ENCODE data around the gene AMELY.

AMELY gene, protein sequence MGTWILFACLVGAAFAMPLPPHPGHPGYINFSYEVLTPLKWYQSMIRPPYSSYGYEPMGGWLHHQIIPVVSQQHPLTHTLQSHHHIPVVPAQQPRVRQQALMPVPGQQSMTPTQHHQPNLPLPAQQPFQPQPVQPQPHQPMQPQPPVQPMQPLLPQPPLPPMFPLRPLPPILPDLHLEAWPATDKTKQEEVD

DNA sequence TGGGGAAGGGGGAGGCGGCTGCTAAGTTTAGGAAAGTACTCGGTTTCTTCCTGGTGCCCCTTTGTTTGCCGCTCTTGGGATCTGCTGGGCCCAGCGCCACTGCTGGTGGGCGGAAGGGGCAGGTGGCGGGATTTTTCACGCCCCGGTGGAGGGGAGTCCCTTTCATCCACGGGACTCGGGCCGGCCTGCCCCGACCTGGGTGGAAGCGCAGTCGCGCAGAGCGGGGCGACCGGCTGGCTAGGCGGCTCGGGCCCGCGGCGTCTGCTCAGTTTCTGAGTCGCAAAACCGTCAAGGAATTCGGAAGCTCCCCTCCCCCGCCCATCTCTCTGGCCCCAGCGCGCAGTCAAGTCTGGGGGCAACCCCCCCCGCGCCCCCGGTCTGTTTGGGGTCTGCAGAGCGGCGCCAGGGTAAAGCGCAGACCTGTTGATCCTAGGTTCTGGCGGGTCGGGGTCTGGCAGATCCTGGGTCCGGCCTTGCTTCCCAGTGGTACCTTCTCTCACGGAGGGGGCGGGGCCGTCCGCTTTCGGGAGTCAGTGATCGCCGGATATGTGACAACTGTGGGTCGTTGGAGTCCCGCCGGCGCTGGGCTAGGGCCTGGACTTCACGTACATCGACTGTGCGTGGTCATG lies at the start of gene AMELY:
Gene AMELY (minus strand): TSS at position 500 of the 629 bp plus-strand sequence. CDS start 39,144 bp downstream, outside the sequence.
- Mint-ChIP-seq H3K27me3 (ENCODE audit: low read depth, poor library complexity) (no peaks in the 10 kb centered on the region), H3K4me3 (no peak within 1 kb of the TSS), H3K27ac (no peak within 1 kb of the TSS), H3K9me3 (no peaks in the 10 kb centered on the region), H3K36me3 (ENCODE audit: low read depth) (no peaks in the 10 kb centered on the region), H3K4me1 (no peaks in the 10 kb centered on the region)
- TF ChIP-seq, protein P1, sequence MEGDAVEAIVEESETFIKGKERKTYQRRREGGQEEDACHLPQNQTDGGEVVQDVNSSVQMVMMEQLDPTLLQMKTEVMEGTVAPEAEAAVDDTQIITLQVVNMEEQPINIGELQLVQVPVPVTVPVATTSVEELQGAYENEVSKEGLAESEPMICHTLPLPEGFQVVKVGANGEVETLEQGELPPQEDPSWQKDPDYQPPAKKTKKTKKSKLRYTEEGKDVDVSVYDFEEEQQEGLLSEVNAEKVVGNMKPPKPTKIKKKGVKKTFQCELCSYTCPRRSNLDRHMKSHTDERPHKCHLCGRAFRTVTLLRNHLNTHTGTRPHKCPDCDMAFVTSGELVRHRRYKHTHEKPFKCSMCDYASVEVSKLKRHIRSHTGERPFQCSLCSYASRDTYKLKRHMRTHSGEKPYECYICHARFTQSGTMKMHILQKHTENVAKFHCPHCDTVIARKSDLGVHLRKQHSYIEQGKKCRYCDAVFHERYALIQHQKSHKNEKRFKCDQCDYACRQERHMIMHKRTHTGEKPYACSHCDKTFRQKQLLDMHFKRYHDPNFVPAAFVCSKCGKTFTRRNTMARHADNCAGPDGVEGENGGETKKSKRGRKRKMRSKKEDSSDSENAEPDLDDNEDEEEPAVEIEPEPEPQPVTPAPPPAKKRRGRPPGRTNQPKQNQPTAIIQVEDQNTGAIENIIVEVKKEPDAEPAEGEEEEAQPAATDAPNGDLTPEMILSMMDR (IDR thresholded peaks at IDR 0.05): no peak
- DNase-seq: no peak

DNA sequence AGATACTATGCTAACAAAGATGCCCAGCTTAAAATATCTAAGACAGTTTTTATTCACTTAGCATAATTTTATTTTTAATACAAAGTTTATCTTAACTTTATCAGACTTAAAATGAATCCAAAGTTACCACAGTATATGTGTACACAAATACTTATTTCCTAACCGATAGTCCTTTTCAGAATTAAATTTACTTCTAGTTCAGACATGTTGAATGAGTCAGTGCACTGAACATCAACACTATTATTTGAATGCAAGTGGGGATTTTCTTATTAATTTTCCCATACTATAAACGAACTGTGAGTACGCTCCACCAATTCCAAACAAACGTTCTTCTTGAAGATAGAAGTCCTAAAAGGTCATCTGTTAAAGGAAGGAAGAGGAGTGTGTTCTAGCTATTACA lies 38.4 kb upstream of the AMELY start:
- H3K9me3 Mint-ChIP-seq: no peaks in the 10 kb centered on the region
- no peak overlapping the region for H3K4me3 Mint-ChIP-seq
- H3K4me1 Mint-ChIP-seq: no peaks in the 10 kb centered on the region
- no peaks in the 10 kb centered on the region for H3K36me3 Mint-ChIP-seq (ENCODE audit: low read depth)
- DNase-seq: no peak
- H3K27ac Mint-ChIP-seq: no peak overlapping the region
- no peaks in the 10 kb centered on the region for H3K27me3 Mint-ChIP-seq (ENCODE audit: low read depth, poor library complexity)
- TF ChIP-seq, protein P1 (IDR thresholded peaks at IDR 0.05): no peak

DNA sequence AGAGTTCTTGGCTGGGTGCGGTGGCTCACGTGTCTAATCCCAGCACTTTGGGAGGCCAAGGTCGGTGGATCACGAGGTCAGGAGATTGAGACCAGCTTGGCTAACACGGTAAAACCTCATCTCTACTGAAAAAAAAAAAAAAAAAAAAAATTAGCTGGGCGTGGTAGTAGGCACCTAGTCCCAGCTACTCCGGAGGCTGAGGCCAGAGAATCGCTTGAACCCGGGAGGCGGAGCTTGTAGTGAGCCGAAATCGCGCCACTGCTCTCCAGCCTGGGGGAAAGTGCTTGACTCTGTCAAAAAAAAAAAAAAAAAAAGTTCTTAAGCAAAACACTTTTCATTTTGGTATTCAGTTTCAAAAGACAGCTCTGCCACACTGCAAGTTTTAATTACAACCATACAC lies 36.8 kb upstream of the AMELY start:
- no peak overlapping the region for H3K4me3 Mint-ChIP-seq
- no peaks in the 10 kb centered on the region for H3K4me1 Mint-ChIP-seq
- H3K27me3 Mint-ChIP-seq (ENCODE audit: low read depth, poor library complexity): no peaks in the 10 kb centered on the region
- no peaks in the 10 kb centered on the region for H3K9me3 Mint-ChIP-seq
- no peaks in the 10 kb centered on the region for H3K36me3 Mint-ChIP-seq (ENCODE audit: low read depth)
- no peak for DNase-seq
- TF ChIP-seq, protein P1 (IDR thresholded peaks at IDR 0.05): no peak
- H3K27ac Mint-ChIP-seq: no peak overlapping the region

DNA sequence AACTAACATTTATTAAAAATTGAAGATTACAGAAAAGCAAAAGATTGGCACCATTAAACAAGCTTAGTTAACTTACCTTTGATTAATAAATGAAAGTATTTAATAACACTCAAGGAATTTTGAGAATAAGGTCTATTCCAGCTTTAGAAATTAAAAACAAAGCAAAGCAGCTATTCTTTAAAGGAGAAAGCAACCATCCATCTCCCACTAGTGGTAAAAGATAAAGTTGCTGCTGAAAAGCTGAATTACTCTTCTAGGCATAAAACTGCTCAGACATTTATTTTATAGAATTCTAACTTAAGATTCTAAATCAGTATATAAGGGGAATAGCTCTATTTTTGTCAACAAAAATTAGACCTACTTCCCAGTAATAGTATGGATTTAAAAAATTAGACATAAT lies 36.1 kb upstream of the AMELY start:
- Mint-ChIP-seq H3K27ac (no peak overlapping the region), H3K9me3 (no peaks in the 10 kb centered on the region), H3K4me1 (no peaks in the 10 kb centered on the region), H3K4me3 (no peak overlapping the region), H3K27me3 (ENCODE audit: low read depth, poor library complexity) (no peaks in the 10 kb centered on the region), H3K36me3 (ENCODE audit: low read depth) (no peaks in the 10 kb centered on the region)
- TF ChIP-seq, protein P1 (IDR thresholded peaks at IDR 0.05): no peak
- no peak for DNase-seq

DNA sequence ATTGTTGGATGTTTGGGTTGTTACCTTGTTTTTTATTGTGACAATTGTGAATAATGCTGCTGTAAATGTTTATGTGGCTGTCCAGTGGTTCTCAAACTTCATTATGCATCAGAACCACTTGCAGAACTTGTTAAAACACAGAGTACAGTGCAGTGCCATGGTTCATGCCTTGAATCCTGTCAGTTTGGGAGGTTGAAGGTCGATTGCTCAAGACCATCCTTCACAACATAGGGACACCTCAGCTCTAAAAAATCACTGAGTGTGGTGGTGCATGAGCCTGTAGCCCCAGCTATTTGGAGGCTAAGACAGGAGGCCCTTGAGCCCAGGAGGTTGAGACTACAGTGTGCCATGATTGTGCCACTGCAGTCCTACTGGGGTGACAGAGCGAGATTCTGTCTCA lies 23.9 kb upstream of the AMELY start:
- no peaks in the 10 kb centered on the region for H3K27me3 Mint-ChIP-seq (ENCODE audit: low read depth, poor library complexity)
- no peak overlapping the region for H3K27ac Mint-ChIP-seq
- H3K4me3 Mint-ChIP-seq: no peak overlapping the region

More for the DNA sequence above, 23.9 kb upstream of the AMELY start:
- Mint-ChIP-seq H3K36me3 (ENCODE audit: low read depth) (no peaks in the 10 kb centered on the region), H3K9me3 (no peaks in the 10 kb centered on the region), H3K4me1 (no peaks in the 10 kb centered on the region)
- DNase-seq: no peak
- TF ChIP-seq, protein P1 (IDR thresholded peaks at IDR 0.05): no peak
